Measurements from ENCODE around the gene JPH2. TPM values are rescaled to one million over a fixed set of nuclear protein-coding genes. Genes with fewer than 3 reads are reported as not detected.
A peak's percentile ranks its signal among the peaks of the same experiment; 100 is the strongest.

JPH2 gene
- total RNA-seq, 1 donor from 2014 or later: 86.7 TPM

- Histone ChIP-seq H3K9me3 (no peaks in the 10 kb centered on the region), H3K27me3 (no peaks in the 10 kb centered on the region), H3K27ac (peak overlapping the region; percentile 92), H3K36me3 (no peaks in the 10 kb centered on the region), H3K4me3 (no peak overlapping the region), H3K4me1 (peaks cover 13 to 52% of the 10 kb centered on the region in 2 donors)
- no peak for DNase-seq (ENCODE audit: low spot score in 2 of 2)
- intact Hi-C loops (cut with DNase I): no loop called here
- no peak for TF ChIP-seq CTCF (IDR thresholded peaks at IDR 0.05)
Observed at GRCh38 chr20:44142413-44142812, 44.6 kb downstream of the JPH2 start.

- no peak for TF ChIP-seq CTCF (IDR thresholded peaks at IDR 0.05)
- Histone ChIP-seq H3K27me3 (no peaks in the 10 kb centered on the region), H3K9me3 (no peaks in the 10 kb centered on the region), H3K36me3 (no peaks in the 10 kb centered on the region), H3K4me1 (peaks cover 15 to 54% of the 10 kb centered on the region in 2 donors), H3K4me3 (no peak overlapping the region), H3K27ac (peak overlapping the region; percentile 92)
- intact Hi-C loops (cut with DNase I): no loop called here
- no peak for DNase-seq (ENCODE audit: low spot score in 2 of 2)
Observed at GRCh38 chr20:44141873-44142272, 45.1 kb downstream of the JPH2 start.

GRCh38 chr20:44138867-44139266 lies 48.1 kb downstream of the JPH2 start:
- Histone ChIP-seq H3K27me3 (no peaks in the 10 kb centered on the region), H3K27ac (peak overlapping the region; percentile 92), H3K4me1 (peaks cover 9 to 46% of the 10 kb centered on the region in 2 donors), H3K9me3 (no peaks in the 10 kb centered on the region), H3K36me3 (no peaks in the 10 kb centered on the region), H3K4me3 (no peak overlapping the region)
- intact Hi-C loops (cut with DNase I): loop anchor here (1.0 kb wide), 1 partner anchor 12 kb away; no protein-coding TSS in a partner anchor
- TF ChIP-seq CTCF (IDR thresholded peaks at IDR 0.05): no peak
- DNase-seq (ENCODE audit: low spot score in 2 of 2): no peak

GRCh38 chr20:44137266-44137801 lies 49.7 kb downstream of the JPH2 start:
- Histone ChIP-seq H3K4me3 (peak overlapping the region in 1 of 2 donors; percentile 28), H3K27me3 (no peaks in the 10 kb centered on the region), H3K9me3 (no peaks in the 10 kb centered on the region), H3K4me1 (peaks cover 9 to 30% of the 10 kb centered on the region in 2 donors), H3K27ac (peak overlapping the region; percentile 92), H3K36me3 (no peaks in the 10 kb centered on the region)
- no peak for TF ChIP-seq CTCF (IDR thresholded peaks at IDR 0.05)
- intact Hi-C loops (cut with DNase I): loop anchor here (2.0 kb wide), 1 partner anchor 49 kb away; the partner anchor contains the start of gene JPH2
- DNase-seq (ENCODE audit: low spot score in 2 of 2): peak in 1 of 2 donors; percentile 79

DNA sequence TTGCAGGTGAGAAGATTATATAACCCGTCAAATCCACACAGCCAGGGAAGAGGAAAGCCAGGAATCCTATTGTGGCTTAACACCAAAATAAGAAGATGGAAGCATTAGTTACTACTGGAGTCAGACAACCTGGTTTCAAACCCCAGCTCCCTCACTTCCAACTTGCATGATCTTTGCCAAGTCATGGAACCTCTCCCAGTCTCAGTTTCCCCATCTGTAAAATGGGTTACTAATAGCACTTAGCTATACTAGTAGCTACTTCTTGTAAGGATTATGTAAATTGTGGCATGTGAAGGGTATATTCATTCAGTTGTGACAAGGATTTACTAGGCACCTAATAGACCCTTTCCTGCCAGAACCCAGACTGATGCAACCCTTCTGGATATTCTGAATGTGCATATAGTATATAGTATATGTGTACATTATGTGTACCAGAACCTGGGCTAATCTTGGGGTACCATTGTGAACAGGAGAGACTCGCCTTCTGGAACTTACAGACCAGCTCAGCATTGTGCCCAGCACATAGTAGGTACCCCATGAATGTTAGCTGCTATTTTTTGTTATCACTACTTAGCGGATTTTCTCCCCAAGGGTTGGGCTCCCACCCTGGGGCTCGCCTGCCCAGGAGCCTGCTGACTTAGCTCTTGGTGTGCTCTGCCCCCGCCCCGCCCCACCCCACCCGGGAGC lies 50.3 kb downstream of the JPH2 start:
- DNase-seq (ENCODE audit: low spot score in 2 of 2): no peak
- Histone ChIP-seq H3K9me3 (no peaks in the 10 kb centered on the region), H3K36me3 (no peaks in the 10 kb centered on the region), H3K4me3 (peak overlapping the region in 1 of 2 donors; percentile 28), H3K27me3 (no peaks in the 10 kb centered on the region), H3K4me1 (peaks cover 6 to 26% of the 10 kb centered on the region in 2 donors), H3K27ac (peak overlapping the region; percentile 92)
- no peak for TF ChIP-seq CTCF (IDR thresholded peaks at IDR 0.05)
- intact Hi-C loops (cut with DNase I): loop anchor here (2.0 kb wide), 1 partner anchor 50 kb away; the partner anchor contains the start of gene JPH2
